GM18861 (cell line): ENCODE results near the gene MEF2C.

Experiments
- ATAC-seq: cut with Tn5 transposase; IDR thresholded peaks from one replicate; pipeline ENCODE4 v1.9.1; 2021; ENCODE audit not compliant: unreplicated experiment

Gene MEF2C

GRCh38 chr5:88888848-88889188, 5.8 kb upstream of the MEF2C start:
- ATAC-seq, result no peak

GRCh38 chr5:88888291-88888690, 5.3 kb upstream of the MEF2C start:
- ATAC-seq, result no peak

- ATAC-seq, result no peak
Measured at GRCh38 chr5:88887342-88887741, 4.4 kb upstream of the MEF2C start.

- ATAC-seq, result no peak
Measured at GRCh38 chr5:88886746-88887341, 3.9 kb upstream of the MEF2C start.

GRCh38 chr5:88886252-88886651, 3.3 kb upstream of the MEF2C start:
- ATAC-seq, result no peak

- ATAC-seq, result no peak
Measured at GRCh38 chr5:88885002-88885401, 2.0 kb upstream of the MEF2C start.

- ATAC-seq, result no peak
Measured at GRCh38 chr5:88884608-88884877, 1.6 kb upstream of the MEF2C start.

- ATAC-seq, result no peak
Measured at GRCh38 chr5:88883836-88884607, 1.0 kb upstream of the MEF2C start.

GRCh38 chr5:88882276-88883038, 527 bp downstream of the MEF2C start:
- ATAC-seq, result no peak

GRCh38 chr5:88881571-88881971, 1.4 kb downstream of the MEF2C start:
- peak; percentile 21 for ATAC-seq

GRCh38 chr5:88880201-88880600, 2.8 kb downstream of the MEF2C start:
- no peak for ATAC-seq

GRCh38 chr5:88879724-88880123, 3.3 kb downstream of the MEF2C start:
- ATAC-seq, result no peak

- ATAC-seq, result no peak
Measured at GRCh38 chr5:88878976-88879375, 4.0 kb downstream of the MEF2C start.

- ATAC-seq, result no peak
Measured at GRCh38 chr5:88877826-88878225, 5.2 kb downstream of the MEF2C start.

GRCh38 chr5:88876714-88877113, 6.3 kb downstream of the MEF2C start:
- no peak for ATAC-seq

GRCh38 chr5:88875341-88876234, 7.4 kb downstream of the MEF2C start:
- no peak for ATAC-seq

- no peak for ATAC-seq
Measured at GRCh38 chr5:88873447-88873846, 9.5 kb downstream of the MEF2C start.

- ATAC-seq, result no peak
Measured at GRCh38 chr5:88872971-88873370, 10.0 kb downstream of the MEF2C start.

- no peak for ATAC-seq
Measured at GRCh38 chr5:88870285-88870684, 12.7 kb downstream of the MEF2C start.

- ATAC-seq, result no peak
Measured at GRCh38 chr5:88868468-88869068, 14.4 kb downstream of the MEF2C start.

GRCh38 chr5:88867638-88868037, 15.3 kb downstream of the MEF2C start:
- ATAC-seq, result no peak
